HUES6 (cell line): ENCODE results near the gene KMT5C.

Experiments
- H3K27ac ChIP-seq: 2 replicates; pipeline ENCODE4 v1.7.0; 2013; ENCODE audit warnings: low read depth, mild to moderate bottlenecking, low read length, inconsistent platforms
- H3K27me3 ChIP-seq: 2 replicates; pipeline ENCODE4 v1.6.1; 2013; ENCODE audit warnings: low read length; ENCODE audit not compliant: control insufficient read depth, insufficient read depth
- H3K36me3 ChIP-seq: 2 replicates; pipeline ENCODE4 v1.6.1; 2013; ENCODE audit warnings: low read length; ENCODE audit not compliant: control insufficient read depth, insufficient read depth
- H3K4me1 ChIP-seq: 2 replicates; pipeline ENCODE4 v1.6.1; 2013; ENCODE audit warnings: low read length; ENCODE audit not compliant: control insufficient read depth, insufficient read depth
- H3K4me3 ChIP-seq: 2 replicates; pipeline ENCODE4 v1.5.1; 2013; ENCODE audit warnings: low read depth, low read length
- H3K9ac ChIP-seq: one replicate; pipeline ENCODE4 v1.6.1; 2013; ENCODE audit warnings: mild to moderate bottlenecking, low read length
- H3K9me3 ChIP-seq: 2 replicates; pipeline ENCODE4 v1.6.1; 2013; ENCODE audit warnings: low read depth, low read length; ENCODE audit not compliant: control insufficient read depth, insufficient read depth

The KMT5C gene

GRCh38 chr19:55305983-55306562, 33.6 kb upstream of the KMT5C start:
- H3K36me3 ChIP-seq = peaks cover 63% of the 10 kb centered on the region
- H3K4me3 ChIP-seq = no peak overlapping the region
- H3K27ac ChIP-seq = no peak overlapping the region
- H3K4me1 ChIP-seq = peaks cover 8% of the 10 kb centered on the region
- H3K9ac ChIP-seq = no peak overlapping the region
- H3K27me3 ChIP-seq = no peaks in the 10 kb centered on the region
- H3K9me3 ChIP-seq = no peaks in the 10 kb centered on the region

- Histone ChIP-seq H3K27ac (no peak overlapping the region), H3K9me3 (no peaks in the 10 kb centered on the region), H3K4me3 (no peak overlapping the region), H3K36me3 (peaks cover 63% of the 10 kb centered on the region), H3K9ac (no peak overlapping the region), H3K27me3 (no peaks in the 10 kb centered on the region), H3K4me1 (peaks cover 3% of the 10 kb centered on the region; the same call in 1 of the 2 replicates)
These were observed 33.0 kb upstream of the KMT5C start for GRCh38 chr19:55306712-55307111.

GRCh38 chr19:55308281-55308680, 31.4 kb upstream of the KMT5C start:
- Histone ChIP-seq H3K4me1 (peaks cover 3% of the 10 kb centered on the region; the same call in 1 of the 2 replicates), H3K36me3 (peaks cover 55% of the 10 kb centered on the region), H3K27ac (no peak overlapping the region), H3K4me3 (no peak overlapping the region), H3K27me3 (no peaks in the 10 kb centered on the region), H3K9me3 (no peaks in the 10 kb centered on the region), H3K9ac (no peak overlapping the region)

GRCh38 chr19:55309448-55309847, 30.2 kb upstream of the KMT5C start:
- H3K27ac ChIP-seq = no peak overlapping the region
- H3K9ac ChIP-seq = no peak overlapping the region
- no peaks in the 10 kb centered on the region for H3K27me3 ChIP-seq
- no peak overlapping the region for H3K4me3 ChIP-seq
- peaks cover 3% of the 10 kb centered on the region; the same call in 1 of the 2 replicates for H3K4me1 ChIP-seq
- H3K36me3 ChIP-seq = peaks cover 46% of the 10 kb centered on the region
- H3K9me3 ChIP-seq = no peaks in the 10 kb centered on the region

GRCh38 chr19:55310498-55310897, 29.2 kb upstream of the KMT5C start:
- Histone ChIP-seq H3K4me1 (no peaks in the 10 kb centered on the region), H3K9me3 (no peaks in the 10 kb centered on the region), H3K27ac (no peak overlapping the region), H3K36me3 (peaks cover 39% of the 10 kb centered on the region), H3K4me3 (no peak overlapping the region), H3K9ac (no peak overlapping the region), H3K27me3 (no peaks in the 10 kb centered on the region)

- Histone ChIP-seq H3K4me3 (no peak overlapping the region), H3K36me3 (peaks cover 30% of the 10 kb centered on the region), H3K9ac (no peak overlapping the region), H3K27ac (no peak overlapping the region), H3K4me1 (no peaks in the 10 kb centered on the region), H3K27me3 (no peaks in the 10 kb centered on the region), H3K9me3 (no peaks in the 10 kb centered on the region)
These were observed 28.3 kb upstream of the KMT5C start for GRCh38 chr19:55311397-55311796.

GRCh38 chr19:55311797-55312196, 27.9 kb upstream of the KMT5C start:
- no peaks in the 10 kb centered on the region for H3K9me3 ChIP-seq
- no peak overlapping the region for H3K9ac ChIP-seq

GRCh38 chr19:55312621-55313512, 26.8 kb upstream of the KMT5C start:
- no peak overlapping the region for H3K27ac ChIP-seq
- no peaks in the 10 kb centered on the region for H3K9me3 ChIP-seq
- H3K4me3 ChIP-seq = no peak overlapping the region
- no peaks in the 10 kb centered on the region for H3K4me1 ChIP-seq
- no peak overlapping the region for H3K9ac ChIP-seq
- H3K36me3 ChIP-seq = peaks cover 22% of the 10 kb centered on the region
- H3K27me3 ChIP-seq = no peaks in the 10 kb centered on the region

More at GRCh38 chr19:55311797-55312196, 27.9 kb upstream of the KMT5C start:
- Histone ChIP-seq H3K4me3 (no peak overlapping the region), H3K36me3 (peaks cover 26% of the 10 kb centered on the region), H3K27ac (no peak overlapping the region), H3K4me1 (no peaks in the 10 kb centered on the region), H3K27me3 (no peaks in the 10 kb centered on the region)

- peaks cover 11% of the 10 kb centered on the region for H3K36me3 ChIP-seq
- no peaks in the 10 kb centered on the region for H3K4me1 ChIP-seq
- H3K4me3 ChIP-seq = no peak overlapping the region
- H3K9ac ChIP-seq = no peak overlapping the region
- no peak overlapping the region for H3K27ac ChIP-seq
- H3K9me3 ChIP-seq = no peaks in the 10 kb centered on the region
- no peaks in the 10 kb centered on the region for H3K27me3 ChIP-seq
These were observed 25.3 kb upstream of the KMT5C start for GRCh38 chr19:55314396-55314795.

- Histone ChIP-seq H3K4me3 (no peak overlapping the region), H3K27me3 (no peaks in the 10 kb centered on the region), H3K27ac (no peak overlapping the region), H3K9me3 (no peaks in the 10 kb centered on the region), H3K9ac (no peak overlapping the region), H3K4me1 (peaks cover 4% of the 10 kb centered on the region; the same call in 1 of the 2 replicates), H3K36me3 (no peaks in the 10 kb centered on the region)
These were observed 23.6 kb upstream of the KMT5C start for GRCh38 chr19:55315956-55316525.

GRCh38 chr19:55316646-55317045, 23.0 kb upstream of the KMT5C start:
- H3K27me3 ChIP-seq = no peaks in the 10 kb centered on the region
- H3K9ac ChIP-seq = no peak overlapping the region
- no peak overlapping the region for H3K4me3 ChIP-seq
- no peak overlapping the region for H3K27ac ChIP-seq
- H3K36me3 ChIP-seq = no peaks in the 10 kb centered on the region
- H3K4me1 ChIP-seq = peaks cover 4% of the 10 kb centered on the region; the same call in 1 of the 2 replicates
- H3K9me3 ChIP-seq = no peaks in the 10 kb centered on the region
